Smooth muscle cell (in vitro differentiated cells): ENCODE measurements around the gene MXRA7. TPM values are rescaled to one million over a fixed set of nuclear protein-coding genes. Genes with fewer than 3 reads are reported as not detected.
A peak's percentile ranks its signal among the peaks of the same experiment; 100 is the strongest.

Experiments
- DNase-seq: peaks from one replicate; lab custom pipeline; 2025; ENCODE audit not compliant: unreplicated experiment; lab: John Stamatoyannopoulos, UW
- H2AFZ ChIP-seq: fragments of 200-600 bp; sonication (generic); 2 replicates; pipeline ENCODE4 v1.6.0; 2016; ENCODE audit warnings: antibody characterized with exemption, low read depth, mild to moderate bottlenecking
- H3F3A ChIP-seq: fragments of 200-600 bp; sonication (generic); 2 replicates; pipeline ENCODE4 v1.6.0; 2017; ENCODE audit warnings: antibody characterized with exemption, low read depth
- H3K27ac ChIP-seq: fragments of 200-600 bp; sonication (generic); 2 replicates; pipeline ENCODE4 v1.5.1; 2016; ENCODE audit warnings: low read depth, mild to moderate bottlenecking
- H3K27me3 ChIP-seq: fragments of 200-600 bp; sonication (generic); 2 replicates; pipeline ENCODE4 v1.6.1; 2016; ENCODE audit warnings: low read depth, mild to moderate bottlenecking
- H3K36me3 ChIP-seq: fragments of 200-600 bp; sonication (generic); 2 replicates; pipeline ENCODE4 v1.5.1; 2016; ENCODE audit warnings: low read depth
- H3K4me1 ChIP-seq: fragments of 200-600 bp; sonication (generic); 2 replicates; pipeline ENCODE4 v1.5.1; 2016; ENCODE audit warnings: low read depth
- H3K4me2 ChIP-seq: fragments of 200-600 bp; sonication (generic); 2 replicates; pipeline ENCODE4 v1.6.0; 2016; ENCODE audit warnings: mild to moderate bottlenecking
- H3K4me3 ChIP-seq: fragments of 200-600 bp; sonication (generic); 2 replicates; pipeline ENCODE4 v1.5.1; 2016; ENCODE audit warnings: mild to moderate bottlenecking
- H3K79me2 ChIP-seq: fragments of 200-600 bp; sonication (generic); 2 replicates; pipeline ENCODE4 v1.6.0; 2016; ENCODE audit warnings: low read depth, mild to moderate bottlenecking
- H3K9ac ChIP-seq: fragments of 200-600 bp; sonication (generic); 2 replicates; pipeline ENCODE4 v1.6.0; 2016; ENCODE audit warnings: low read depth
- H3K9me3 ChIP-seq: fragments of 200-600 bp; sonication (generic); replicated peaks from 2 replicates; pipeline ENCODE4 v1.5.1; 2016; ENCODE audit warnings: low read depth
- H4K20me1 ChIP-seq: fragments of 200-600 bp; sonication (generic); 2 replicates; pipeline ENCODE4 v1.6.0; 2016; ENCODE audit warnings: low read depth
- CTCF ChIP-seq: fragments of 200-600 bp; sonication (generic); IDR thresholded peaks from 2 replicates; pipeline ENCODE4 v1.5.1; 2017; ENCODE audit warnings: borderline replicate concordance, mild to moderate bottlenecking, antibody characterized with exemption; ENCODE audit not compliant: insufficient read depth, poor library complexity, severe bottlenecking
- WGBS: methylation state at CpG from one replicate; pipeline ENCODE4 v1.1.7; 2016; ENCODE audit warnings: low lambda C conversion rate; 5-methylcytosine and 5-hydroxymethylcytosine counted together
- polyA plus RNA-seq: library from polyadenylated mRNA; unstranded; fragments of >200 nt; fragmentation: Nextera tagmentation; extraction: Ambion mirVana; gene quantifications from 2 replicates; pipeline ENCODE4 v1.2.1, GENCODE V29; 2016
- total RNA-seq: library from RNA; depleted of rRNA; stranded (reverse); fragments of >200 nt; gene quantifications from 2 replicates; pipeline ENCODE4 v1.2.3, GENCODE V29; 2014

The MXRA7 gene
- total and polyA plus RNA-seq, 2 experiments from 2014 or later, result 134 to 158 TPM

GRCh38 chr17:76709077-76709950 is 1.5 kb downstream of the MXRA7 start:
- Histone ChIP-seq H3K9ac (peak overlapping the region; percentile 93), H3K4me2 (peak overlapping the region; percentile 90), H3K4me1 (peaks cover 32% of the 10 kb centered on the region), H3K27me3 (no peaks in the 10 kb centered on the region), H3K27ac (peak overlapping the region; percentile 98), H3F3A (peaks cover 27% of the 10 kb centered on the region), H4K20me1 (peaks cover 70% of the 10 kb centered on the region), H3K36me3 (no peaks in the 10 kb centered on the region), H3K9me3 (no peaks in the 10 kb centered on the region), H3K4me3 (peak overlapping the region; percentile 81), H2AFZ (no peak overlapping the region), H3K79me2 (peaks cover 37% of the 10 kb centered on the region)
- no peak for TF ChIP-seq CTCF
- 9% methylated on average over 29 of the region's 29 CpGs for WGBS
- DNase-seq, result peak; percentile 73

- H3K9ac ChIP-seq, result peak overlapping the region; percentile 62
- 39% methylated on average over 14 of the region's 14 CpGs for WGBS
- H3K27me3 ChIP-seq, result no peaks in the 10 kb centered on the region
- peak overlapping the region; percentile 90 for H3K4me2 ChIP-seq
- H2AFZ ChIP-seq, result no peak overlapping the region
- DNase-seq, result no peak
- H3K4me3 ChIP-seq, result peak overlapping the region; percentile 81
- no peaks in the 10 kb centered on the region for H3K36me3 ChIP-seq
- H3K4me1 ChIP-seq, result peaks cover 32% of the 10 kb centered on the region
- H3K79me2 ChIP-seq, result peaks cover 44% of the 10 kb centered on the region
- H3K9me3 ChIP-seq, result no peaks in the 10 kb centered on the region
- H4K20me1 ChIP-seq, result peaks cover 67% of the 10 kb centered on the region
- TF ChIP-seq CTCF, result peak; percentile 30
- H3F3A ChIP-seq, result peaks cover 27% of the 10 kb centered on the region
- peak overlapping the region; percentile 98 for H3K27ac ChIP-seq
Measured at GRCh38 chr17:76707985-76708807, 2.6 kb downstream of the MXRA7 start.

GRCh38 chr17:76706817-76707216 is 3.9 kb downstream of the MXRA7 start:
- H3F3A ChIP-seq, result peaks cover 27% of the 10 kb centered on the region
- no peak for DNase-seq
- H3K4me2 ChIP-seq, result no peak overlapping the region
- no peaks in the 10 kb centered on the region for H3K36me3 ChIP-seq
- no peaks in the 10 kb centered on the region for H3K9me3 ChIP-seq
- no peaks in the 10 kb centered on the region for H3K27me3 ChIP-seq
- no peak for TF ChIP-seq CTCF
- no peak overlapping the region for H2AFZ ChIP-seq
- H3K9ac ChIP-seq, result no peak overlapping the region
- no peak overlapping the region for H3K4me3 ChIP-seq
- H3K79me2 ChIP-seq, result peaks cover 58% of the 10 kb centered on the region
- 61% methylated on average over 3 of the region's 3 CpGs for WGBS
- H4K20me1 ChIP-seq, result peaks cover 72% of the 10 kb centered on the region
- peaks cover 34% of the 10 kb centered on the region for H3K4me1 ChIP-seq
- H3K27ac ChIP-seq, result no peak overlapping the region
